H9 (cell line): Measurements from ENCODE around the gene NEURL3. TPM values are rescaled to one million over a fixed set of nuclear protein-coding genes. Genes with fewer than 3 reads are reported as not detected.
A peak's percentile ranks its signal among the peaks of the same experiment; 100 is the strongest.

Experiments used
- DNase-seq: peaks from one replicate; pipeline ENCODE4 v3.0.0-alpha.2; 2017
- H2AFZ ChIP-seq: one replicate; pipeline ENCODE4 v1.6.1; 2013; ENCODE audit warnings: mild to moderate bottlenecking, low read length, control low read depth, moderate library complexity
- H2AK5ac ChIP-seq: 2 replicates; pipeline ENCODE4 v1.6.1; 2013; ENCODE audit warnings: low read length, control low read depth, mixed read lengths; ENCODE audit not compliant: insufficient read length
- H2BK120ac ChIP-seq: one replicate; pipeline ENCODE4 v1.6.1; 2013; ENCODE audit warnings: low read depth, mild to moderate bottlenecking, low read length, control low read depth, inconsistent platforms; ENCODE audit not compliant: poor library complexity, severe bottlenecking
- H2BK12ac ChIP-seq: 2 replicates; pipeline ENCODE4 v1.6.1; 2013; ENCODE audit warnings: low read length, control low read depth, mixed read lengths, low read depth; ENCODE audit not compliant: insufficient read length
- H2BK15ac ChIP-seq: 2 replicates; pipeline ENCODE4 v1.6.1; 2013; ENCODE audit warnings: low read depth, low read length, control low read depth
- H2BK20ac ChIP-seq: one replicate; pipeline ENCODE4 v1.6.1; 2013; ENCODE audit warnings: low read depth, mild to moderate bottlenecking, low read length, control low read depth, inconsistent platforms; ENCODE audit not compliant: poor library complexity, severe bottlenecking
- H2BK5ac ChIP-seq: 2 replicates; pipeline ENCODE4 v1.6.1; 2013; ENCODE audit warnings: low read length, control low read depth, mixed read lengths; ENCODE audit not compliant: insufficient read length
- H3K14ac ChIP-seq: 2 replicates; pipeline ENCODE4 v1.6.1; 2013; ENCODE audit warnings: low read length, control low read depth; ENCODE audit not compliant: insufficient read depth
- H3K18ac ChIP-seq: 2 replicates; pipeline ENCODE4 v1.6.1; 2013; ENCODE audit warnings: low read depth, mild to moderate bottlenecking, mixed read lengths, low read length, control low read depth; ENCODE audit not compliant: insufficient read length
- H3K23ac ChIP-seq: 2 replicates; pipeline ENCODE4 v1.6.1; 2013; ENCODE audit warnings: low read length, control low read depth, mixed read lengths, low read depth; ENCODE audit not compliant: insufficient read length
- H3K23me2 ChIP-seq: 2 replicates; pipeline ENCODE4 v1.6.1; 2013; ENCODE audit warnings: low read depth, mild to moderate bottlenecking, mixed read lengths, low read length, control low read depth; ENCODE audit not compliant: insufficient read length, poor library complexity, severe bottlenecking
- H3K27ac ChIP-seq: 2 replicates; pipeline ENCODE4 v1.5.1; 2013; ENCODE audit warnings: low read length, control low read depth, mixed read lengths, low read depth; ENCODE audit not compliant: insufficient read length
- H3K27me3 ChIP-seq: 2 replicates; pipeline ENCODE4 v1.6.1; 2013; ENCODE audit warnings: low read length, control low read depth, inconsistent platforms; ENCODE audit not compliant: insufficient read depth
- H3K4ac ChIP-seq: 2 replicates; pipeline ENCODE4 v1.6.1; 2013; ENCODE audit warnings: low read depth, mild to moderate bottlenecking, control low read depth, inconsistent platforms, low read length, moderate library complexity
- H3K4me1 ChIP-seq: 2 replicates; pipeline ENCODE4 v1.6.1; 2013; ENCODE audit warnings: low read length, control low read depth, inconsistent platforms; ENCODE audit not compliant: insufficient read depth
- H3K4me2 ChIP-seq: 2 replicates; pipeline ENCODE4 v1.6.1; 2013; ENCODE audit warnings: low read length, control low read depth, mixed read lengths; ENCODE audit not compliant: insufficient read length, insufficient read depth
- H3K56ac ChIP-seq: 2 replicates; pipeline ENCODE4 v1.6.1; 2013; ENCODE audit warnings: low read depth, mild to moderate bottlenecking, mixed read lengths, low read length, control low read depth; ENCODE audit not compliant: insufficient read length
- H3K79me1 ChIP-seq: 2 replicates; pipeline ENCODE4 v1.6.1; 2013; ENCODE audit warnings: low read depth, mild to moderate bottlenecking, moderate library complexity, low read length, control low read depth, inconsistent platforms; ENCODE audit not compliant: insufficient read depth, poor library complexity, severe bottlenecking
- H3K79me2 ChIP-seq: 2 replicates; pipeline ENCODE4 v1.6.1; 2013; ENCODE audit warnings: low read length, control low read depth, inconsistent platforms; ENCODE audit not compliant: insufficient read depth
- H3K9ac ChIP-seq: 2 replicates; pipeline ENCODE4 v1.6.1; 2013; ENCODE audit warnings: low read length, control low read depth, mixed read lengths; ENCODE audit not compliant: insufficient read length; ENCODE audit errors: extremely low read depth
- H3K9me3 ChIP-seq: one replicate; pipeline ENCODE4 v1.6.1; 2013; ENCODE audit warnings: low read depth, low read length, inconsistent platforms; ENCODE audit not compliant: control insufficient read depth
- H3T11ph ChIP-seq: one replicate; pipeline ENCODE4 v1.6.1; 2013; ENCODE audit warnings: mild to moderate bottlenecking, low read length, control low read depth, inconsistent platforms
- H4K20me1 ChIP-seq: one replicate; pipeline ENCODE4 v1.6.1; 2013; ENCODE audit not compliant: control insufficient read depth, insufficient read length, insufficient read depth
- H4K5ac ChIP-seq: 2 replicates; pipeline ENCODE4 v1.6.1; 2013; ENCODE audit warnings: low read depth, mild to moderate bottlenecking, mixed read lengths, low read length, control low read depth; ENCODE audit not compliant: insufficient read length
- H4K8ac ChIP-seq: replicated peaks from 2 replicates; pipeline ENCODE4 v1.6.1; 2013; ENCODE audit warnings: low read length, control low read depth, mixed read lengths, low read depth; ENCODE audit not compliant: insufficient read length
- H4K91ac ChIP-seq: 2 replicates; pipeline ENCODE4 v1.6.1; 2013; ENCODE audit warnings: low read depth, mild to moderate bottlenecking, moderate library complexity, mixed read lengths, low read length, control low read depth; ENCODE audit not compliant: insufficient read length
- H3K27ac Mint-ChIP-seq, 3 experiments: 2 replicates in 2 of 3; 3 replicates in 1 of 3; pipeline ENCODE4 v1.8.0; 2020 to 2021; ENCODE audit warnings: mixed read lengths in 3 of 3, mild to moderate bottlenecking in 1 of 3, moderate library complexity in 1 of 3
- H3K27me3 Mint-ChIP-seq: 2 replicates; pipeline ENCODE4 v1.8.0; 2021; ENCODE audit warnings: low read depth, mild to moderate bottlenecking, moderate library complexity, mixed read lengths
- H3K36me3 Mint-ChIP-seq, 3 experiments: 2 replicates in 2 of 3; 3 replicates in 1 of 3; pipeline ENCODE4 v1.8.0; 2020 to 2021; ENCODE audit warnings: low read depth in 3 of 3, mixed read lengths in 3 of 3; ENCODE audit not compliant: insufficient read depth in 1 of 3
- H3K4me1 Mint-ChIP-seq, 2 experiments: 2 replicates each; pipeline ENCODE4 v1.8.0; 2020; ENCODE audit warnings: mixed read lengths in 2 of 2
- H3K4me3 Mint-ChIP-seq, 2 experiments: 2 replicates in 1 of 2; 3 replicates in 1 of 2; pipeline ENCODE4 v1.8.0; 2020 to 2021; ENCODE audit warnings: mild to moderate bottlenecking in 2 of 2, mixed read lengths in 2 of 2, moderate library complexity in 1 of 2
- H3K9me3 Mint-ChIP-seq, 2 experiments: 2 replicates in 1 of 2; 3 replicates in 1 of 2; pipeline ENCODE4 v1.8.0; 2020; ENCODE audit warnings: mild to moderate bottlenecking in 2 of 2, mixed read lengths in 2 of 2, moderate library complexity in 1 of 2
- WGBS: extraction: QIAGEN DNeasy Blood & Tissue Kit; methylation state at CpG from one replicate; pipeline ENCODE4 v1.1.7; 2013; ENCODE audit warnings: missing lambda C conversion rate, low lambda C conversion rate, mixed read lengths; ENCODE audit not compliant: insufficient read length; ENCODE audit errors: extremely low coverage; 5-methylcytosine and 5-hydroxymethylcytosine counted together
- total RNA-seq: library from RNA; stranded (reverse); gene quantifications from 2 replicates; pipeline ENCODE4 v1.2.1, GENCODE V29; 2021
- TF ChIP-seq, protein P1 (sequence below): fragments of 200-600 bp; sonication (generic); conservative IDR thresholded peaks from 3 replicates; pipeline ENCODE4 v1.8.0; 2021; ENCODE audit warnings: antibody characterized with exemption, mild to moderate bottlenecking

Gene NEURL3
- total RNA-seq, 1 experiment from 2014 or later: not detected

DNA sequence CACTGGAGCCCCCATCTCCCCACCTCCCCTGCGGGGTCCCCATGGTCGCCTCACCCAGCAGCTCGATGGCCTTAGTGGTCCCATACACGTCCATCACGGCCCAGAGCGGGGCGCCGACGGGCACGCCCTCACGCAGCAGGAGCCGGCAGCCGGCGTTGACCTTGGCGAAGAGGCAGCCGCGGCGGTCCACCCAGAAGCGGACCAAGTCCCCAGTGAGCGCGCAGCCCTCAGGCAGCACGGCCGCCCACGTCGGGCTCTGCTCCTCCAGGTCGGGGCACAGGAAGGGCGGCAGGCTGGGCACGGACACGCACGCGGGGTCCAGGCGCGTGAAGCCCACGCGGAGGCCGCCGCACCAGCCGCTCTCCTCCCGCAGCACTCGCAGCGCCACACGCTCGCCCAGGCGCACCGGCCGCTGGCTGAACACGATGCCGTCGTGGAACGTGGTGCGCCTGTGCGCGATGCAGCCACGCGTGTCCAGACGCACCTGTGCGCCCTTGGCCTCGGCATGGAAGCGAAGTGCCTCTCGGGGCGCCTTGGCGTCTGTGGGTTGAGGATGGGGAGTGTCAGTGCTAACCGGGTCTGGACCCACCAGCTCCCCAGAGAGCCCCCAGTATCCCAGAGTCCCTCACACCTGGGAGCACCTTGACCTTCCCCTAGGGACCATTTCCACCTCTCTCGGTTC, 4.6 kb downstream of the NEURL3 start:
- Mint-ChIP-seq H3K4me3 (no peak overlapping the region; a peak in 1 of 5 replicates), H3K27me3 (peaks cover 2% of the 10 kb centered on the region; the same call in 1 of the 2 replicates), H3K36me3 (no peaks in the 10 kb centered on the region), H3K27ac (peak overlapping the region in 1 of 3 experiments; percentile 73; a peak in 1 of 7 replicates), H3K4me1 (peaks cover 8 to 19% of the 10 kb centered on the region in 2 experiments), H3K9me3 (peaks cover 5 to 6% of the 10 kb centered on the region in 2 experiments; a peak in 3 of 5 replicates)
- Histone ChIP-seq H3K14ac (no peak overlapping the region), H2BK20ac (no peak overlapping the region), H3K9ac (no peak overlapping the region), H3K56ac (no peak overlapping the region), H2AFZ (no peak overlapping the region), H3K9me3 (no peaks in the 10 kb centered on the region), H4K8ac (no peak overlapping the region), H3T11ph (no peak overlapping the region), H3K79me1 (no peaks in the 10 kb centered on the region), H2BK120ac (no peak overlapping the region), H3K27ac (no peak overlapping the region), H3K23ac (no peak overlapping the region), H3K79me2 (no peaks in the 10 kb centered on the region), H3K23me2 (no peaks in the 10 kb centered on the region), H3K4me1 (no peaks in the 10 kb centered on the region), H3K27me3 (no peaks in the 10 kb centered on the region), H4K91ac (no peak overlapping the region), H2AK5ac (no peak overlapping the region), H4K5ac (no peak overlapping the region), H3K4ac (no peak overlapping the region), H2BK12ac (no peak overlapping the region), H4K20me1 (no peaks in the 10 kb centered on the region), H3K18ac (no peak overlapping the region), H3K4me2 (no peak overlapping the region), H2BK15ac (no peak overlapping the region), H2BK5ac (no peak overlapping the region)
- DNase-seq: no peak
- TF ChIP-seq, protein P1, sequence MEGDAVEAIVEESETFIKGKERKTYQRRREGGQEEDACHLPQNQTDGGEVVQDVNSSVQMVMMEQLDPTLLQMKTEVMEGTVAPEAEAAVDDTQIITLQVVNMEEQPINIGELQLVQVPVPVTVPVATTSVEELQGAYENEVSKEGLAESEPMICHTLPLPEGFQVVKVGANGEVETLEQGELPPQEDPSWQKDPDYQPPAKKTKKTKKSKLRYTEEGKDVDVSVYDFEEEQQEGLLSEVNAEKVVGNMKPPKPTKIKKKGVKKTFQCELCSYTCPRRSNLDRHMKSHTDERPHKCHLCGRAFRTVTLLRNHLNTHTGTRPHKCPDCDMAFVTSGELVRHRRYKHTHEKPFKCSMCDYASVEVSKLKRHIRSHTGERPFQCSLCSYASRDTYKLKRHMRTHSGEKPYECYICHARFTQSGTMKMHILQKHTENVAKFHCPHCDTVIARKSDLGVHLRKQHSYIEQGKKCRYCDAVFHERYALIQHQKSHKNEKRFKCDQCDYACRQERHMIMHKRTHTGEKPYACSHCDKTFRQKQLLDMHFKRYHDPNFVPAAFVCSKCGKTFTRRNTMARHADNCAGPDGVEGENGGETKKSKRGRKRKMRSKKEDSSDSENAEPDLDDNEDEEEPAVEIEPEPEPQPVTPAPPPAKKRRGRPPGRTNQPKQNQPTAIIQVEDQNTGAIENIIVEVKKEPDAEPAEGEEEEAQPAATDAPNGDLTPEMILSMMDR: no peak
- WGBS: no CpG with 5 or more reads among the region's 64 CpGs
